ENCODE results near the gene ACKR2.

GRCh38 chr3:42865256-42865655 lies 56.0 kb downstream of the ACKR2 start:
- no peak for TF ChIP-seq POLR2A (IDR thresholded peaks at IDR 0.05)
- TF ChIP-seq, protein P1, sequence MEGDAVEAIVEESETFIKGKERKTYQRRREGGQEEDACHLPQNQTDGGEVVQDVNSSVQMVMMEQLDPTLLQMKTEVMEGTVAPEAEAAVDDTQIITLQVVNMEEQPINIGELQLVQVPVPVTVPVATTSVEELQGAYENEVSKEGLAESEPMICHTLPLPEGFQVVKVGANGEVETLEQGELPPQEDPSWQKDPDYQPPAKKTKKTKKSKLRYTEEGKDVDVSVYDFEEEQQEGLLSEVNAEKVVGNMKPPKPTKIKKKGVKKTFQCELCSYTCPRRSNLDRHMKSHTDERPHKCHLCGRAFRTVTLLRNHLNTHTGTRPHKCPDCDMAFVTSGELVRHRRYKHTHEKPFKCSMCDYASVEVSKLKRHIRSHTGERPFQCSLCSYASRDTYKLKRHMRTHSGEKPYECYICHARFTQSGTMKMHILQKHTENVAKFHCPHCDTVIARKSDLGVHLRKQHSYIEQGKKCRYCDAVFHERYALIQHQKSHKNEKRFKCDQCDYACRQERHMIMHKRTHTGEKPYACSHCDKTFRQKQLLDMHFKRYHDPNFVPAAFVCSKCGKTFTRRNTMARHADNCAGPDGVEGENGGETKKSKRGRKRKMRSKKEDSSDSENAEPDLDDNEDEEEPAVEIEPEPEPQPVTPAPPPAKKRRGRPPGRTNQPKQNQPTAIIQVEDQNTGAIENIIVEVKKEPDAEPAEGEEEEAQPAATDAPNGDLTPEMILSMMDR (IDR thresholded peaks at IDR 0.05), result no peak
